T47D (cell line): ENCODE measurements around the gene FABP1.

Experiments
- DNase-seq, 2 experiments: peaks; one replicate each; pipeline versions ENCODE4 v3.0.0 to v3.0.0-alpha.2; 2011 to 2012; ENCODE audit warnings: low read depth in 1 of 2, low spot score in 1 of 2
- JUND ChIP-seq: IDR thresholded peaks from 2 replicates; pipeline ENCODE4 v1.6.1; 2012; ENCODE audit warnings: low read depth
- in situ Hi-C: cut with HindIII; loops from 2 replicates; pipeline ENCODE4 v1.10.0; 2016; ENCODE audit warnings: low sequenced_read_pairs, low pct_unique_long_range_greater_than_20kb

The FABP1 gene

DNA sequence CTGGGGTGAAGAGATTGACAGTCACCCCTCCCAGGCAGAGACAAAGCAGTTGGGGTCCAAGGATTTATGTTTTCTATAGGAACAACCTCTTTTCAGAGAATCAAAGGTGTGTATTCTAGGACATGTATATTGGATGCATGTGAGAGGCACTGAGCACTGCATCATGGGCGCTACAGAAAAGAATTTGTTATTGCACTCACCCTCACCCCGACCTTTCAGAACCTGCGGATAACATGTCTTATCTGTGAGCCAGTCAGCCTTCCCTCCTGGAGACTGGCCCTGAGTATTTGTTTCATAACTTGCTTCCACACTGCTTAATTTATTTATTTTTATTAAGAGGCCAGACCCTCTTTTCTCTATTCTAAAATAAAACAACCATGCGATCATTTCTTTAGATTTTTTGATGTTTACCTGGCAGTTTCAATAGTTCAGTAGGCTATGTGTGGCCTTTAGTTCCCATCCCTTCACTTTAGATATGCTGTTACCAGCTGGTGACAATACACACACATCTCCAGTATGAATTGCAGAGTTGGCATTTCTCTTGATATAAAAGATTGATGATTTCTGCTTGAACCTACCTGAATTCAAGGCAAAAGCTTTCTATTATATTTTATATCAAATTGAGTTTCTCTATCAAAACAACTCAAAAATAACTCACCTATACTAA, 29.8 kb downstream of the FABP1 start:
- in situ Hi-C loops = no loop called here
- no peak for DNase-seq
- TF ChIP-seq JUND = no peak

- DNase-seq = no peak
- in situ Hi-C loops = no loop called here
- no peak for TF ChIP-seq JUND
Measured at GRCh38 chr2:88097192-88097591, 30.7 kb downstream of the FABP1 start.

- DNase-seq = no peak
- in situ Hi-C loops = no loop called here
- no peak for TF ChIP-seq JUND
Measured at GRCh38 chr2:88096708-88097107, 31.2 kb downstream of the FABP1 start.

GRCh38 chr2:88095022-88095421, 32.8 kb downstream of the FABP1 start:
- TF ChIP-seq JUND = no peak
- in situ Hi-C loops = no loop called here
- no peak for DNase-seq

DNA sequence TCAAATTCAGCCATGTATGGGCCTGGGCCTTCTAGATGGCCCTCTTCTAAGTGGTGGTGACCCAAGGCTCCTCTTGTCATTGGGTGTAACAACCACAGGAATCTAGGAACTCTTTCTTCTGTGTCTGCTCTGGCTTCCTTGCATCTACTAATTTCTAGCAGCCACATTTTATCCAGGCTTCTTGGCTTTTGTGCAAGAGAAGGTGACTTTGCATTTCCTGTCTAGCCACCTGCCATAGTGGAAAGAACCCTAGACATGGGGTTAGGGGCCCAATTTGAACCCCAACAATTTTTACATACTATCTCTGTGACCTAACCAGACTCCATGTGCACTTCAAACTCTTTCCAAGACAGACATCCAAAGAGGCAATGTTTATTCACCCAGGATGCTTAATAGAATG, 35.1 kb downstream of the FABP1 start:
- TF ChIP-seq JUND = no peak
- DNase-seq = no peak
- in situ Hi-C loops = no loop called here

- no peak for TF ChIP-seq JUND
- DNase-seq = no peak
- in situ Hi-C loops = no loop called here
Measured at GRCh38 chr2:88091943-88092342, 35.9 kb downstream of the FABP1 start.

GRCh38 chr2:88090446-88091283, 37.2 kb downstream of the FABP1 start:
- TF ChIP-seq JUND = no peak

GRCh38 chr2:88088999-88089398, 38.9 kb downstream of the FABP1 start:
- in situ Hi-C loops = no loop called here
- DNase-seq = no peak
- no peak for TF ChIP-seq JUND

More at GRCh38 chr2:88090446-88091283, 37.2 kb downstream of the FABP1 start:
- in situ Hi-C loops = no loop called here
- DNase-seq = no peak

DNA sequence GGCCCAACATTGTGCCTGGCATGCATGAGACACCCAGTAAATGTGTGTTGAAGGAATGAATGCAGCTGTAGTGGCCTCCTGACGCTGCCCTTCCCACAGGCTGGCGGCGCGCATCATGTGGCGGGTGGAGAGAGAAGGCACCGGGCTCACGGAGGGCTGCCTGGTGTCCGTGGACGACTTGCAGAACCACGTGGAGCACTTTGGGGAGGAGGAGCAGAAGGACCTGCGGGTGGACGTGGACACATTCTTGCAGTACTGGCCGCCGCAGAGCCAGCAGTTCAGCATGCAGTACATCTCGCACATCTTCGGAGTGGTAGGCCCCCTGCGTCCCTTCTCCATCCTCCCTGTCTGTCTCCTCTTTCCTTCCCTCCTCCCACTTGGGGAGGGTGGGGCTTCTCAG, 40.1 kb downstream of the FABP1 start:
- in situ Hi-C loops = no loop called here
- DNase-seq = no peak
- no peak for TF ChIP-seq JUND

GRCh38 chr2:88087073-88087472, 40.8 kb downstream of the FABP1 start:
- DNase-seq = no peak
- no peak for TF ChIP-seq JUND
- in situ Hi-C loops = no loop called here

DNA sequence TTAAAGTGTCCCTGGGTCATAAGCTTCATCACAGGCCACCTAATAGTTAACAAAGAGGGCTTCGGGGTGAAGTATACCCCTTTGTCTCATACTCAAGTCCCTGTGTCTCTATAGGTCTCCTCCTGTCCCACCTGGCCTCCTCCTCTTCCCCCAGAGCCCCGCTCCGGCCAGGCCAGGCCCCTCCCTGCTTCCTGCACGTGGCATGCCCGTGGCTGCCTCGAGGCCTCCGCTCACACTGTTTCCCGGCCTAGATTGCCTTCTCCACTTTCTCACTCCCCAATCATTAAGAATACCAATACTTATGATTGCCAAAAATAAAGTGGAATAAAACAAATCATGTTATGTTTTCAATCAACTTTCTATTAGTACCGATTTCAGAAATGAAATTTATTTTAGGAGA, 41.5 kb downstream of the FABP1 start:
- no peak for TF ChIP-seq JUND
- DNase-seq = no peak
- in situ Hi-C loops = no loop called here

GRCh38 chr2:88085602-88086001, 42.3 kb downstream of the FABP1 start:
- no peak for TF ChIP-seq JUND
- DNase-seq = no peak
- in situ Hi-C loops = no loop called here

GRCh38 chr2:88085099-88085498, 42.8 kb downstream of the FABP1 start:
- DNase-seq = no peak
- in situ Hi-C loops = no loop called here
- TF ChIP-seq JUND = no peak
